Neural cell (in vitro differentiated cells): ENCODE measurements around the gene CGB8. TPM values are rescaled to one million over a fixed set of nuclear protein-coding genes. Genes with fewer than 3 reads are reported as not detected.

Experiments used
- H2AFZ ChIP-seq: fragments of 200-600, 300-800 bp; sonication (generic), shearing (Covaris generic); 2 replicates; pipeline ENCODE4 v1.6.0; 2014; ENCODE audit warnings: low read depth, mild to moderate bottlenecking, antibody characterized with exemption, low read length, moderate library complexity
- H3F3A ChIP-seq: fragments of 200-600 bp; shearing (Covaris generic); 2 replicates; pipeline ENCODE4 v1.6.1; 2016; ENCODE audit warnings: mild to moderate bottlenecking, moderate library complexity, mixed read lengths, antibody characterized with exemption, low read length; ENCODE audit not compliant: insufficient read depth, poor library complexity, severe bottlenecking
- H3K27ac ChIP-seq: fragments of 200-600, 300-800 bp; sonication (generic), shearing (Covaris generic); 2 replicates; pipeline ENCODE4 v1.5.1; 2014; ENCODE audit warnings: mild to moderate bottlenecking, low read length, moderate library complexity
- H3K27me3 ChIP-seq: fragments of 300-800, 200-600 bp; sonication (generic), shearing (Covaris generic); 2 replicates; pipeline ENCODE4 v1.6.0; 2014; ENCODE audit warnings: mild to moderate bottlenecking, low read depth, low read length, moderate library complexity; ENCODE audit not compliant: insufficient read depth
- H3K36me3 ChIP-seq: fragments of 300-800, 200-600 bp; sonication (generic), shearing (Covaris generic); 2 replicates; pipeline ENCODE4 v1.5.1; 2014; ENCODE audit warnings: mild to moderate bottlenecking, antibody characterized with exemption, low read length, moderate library complexity; ENCODE audit not compliant: insufficient read depth
- H3K4me2 ChIP-seq: fragments of 300-800, 200-600 bp; sonication (generic), shearing (Covaris generic); 2 replicates; pipeline ENCODE4 v1.6.0; 2014; ENCODE audit warnings: mild to moderate bottlenecking, low read length
- H3K4me3 ChIP-seq: fragments of 300-800, 200-600 bp; sonication (generic), shearing (Covaris generic); 2 replicates; pipeline ENCODE4 v1.5.1; 2014; ENCODE audit warnings: mild to moderate bottlenecking, low read length, moderate library complexity
- H3K79me2 ChIP-seq: fragments of 200-600 bp; shearing (Covaris generic); replicated peaks from 2 replicates; pipeline ENCODE4 v1.6.0; 2014; ENCODE audit warnings: mild to moderate bottlenecking, low read length, moderate library complexity; ENCODE audit not compliant: insufficient read depth
- H3K9ac ChIP-seq: fragments of 300-800, 200-600 bp; sonication (generic), shearing (Covaris generic); 2 replicates; pipeline ENCODE4 v1.6.1; 2016; ENCODE audit warnings: mild to moderate bottlenecking, low read length, mixed read lengths
- H3K9me2 ChIP-seq: fragments of 200-600 bp; shearing (Covaris generic); 2 replicates; pipeline ENCODE4 v1.6.1; 2016; ENCODE audit warnings: mild to moderate bottlenecking, low read length, mixed read lengths; ENCODE audit not compliant: insufficient read depth
- H3K9me3 ChIP-seq: fragments of 200-600, 300-800 bp; sonication (generic), shearing (Covaris generic); 2 replicates; pipeline ENCODE4 v1.6.1; 2016; ENCODE audit warnings: mild to moderate bottlenecking, mixed run types, low read length, moderate library complexity, mixed read lengths
- H4K20me1 ChIP-seq: fragments of 200-600 bp; shearing (Covaris generic); 2 replicates; pipeline ENCODE4 v1.6.1; 2016; ENCODE audit warnings: mild to moderate bottlenecking, mixed run types; ENCODE audit not compliant: insufficient read depth
- CTCF ChIP-seq: fragments of 450-650 bp; IDR thresholded peaks from 2 replicates; pipeline ENCODE4 v1.5.1; 2014; ENCODE audit warnings: antibody characterized with exemption, mild to moderate bottlenecking, moderate library complexity; ENCODE audit not compliant: poor library complexity, severe bottlenecking
- EP300 ChIP-seq: fragments of 450-650 bp; conservative IDR thresholded peaks from 2 replicates; pipeline ENCODE4 v1.6.1; 2014; ENCODE audit warnings: antibody characterized with exemption, mild to moderate bottlenecking, moderate library complexity; ENCODE audit not compliant: poor library complexity, severe bottlenecking
- EZH2 ChIP-seq: fragments of 200-600, 300-800 bp; shearing (Covaris generic), sonication (generic); IDR thresholded peaks from 2 replicates; pipeline ENCODE4 v1.6.1; 2014; ENCODE audit warnings: antibody characterized with exemption, low read length, borderline replicate concordance, mild to moderate bottlenecking; ENCODE audit not compliant: insufficient read depth, poor library complexity, severe bottlenecking
- MXI1 ChIP-seq: fragments of 450-650 bp; conservative IDR thresholded peaks from 2 replicates; pipeline ENCODE4 v1.6.1; 2014; ENCODE audit warnings: antibody characterized with exemption, mild to moderate bottlenecking; ENCODE audit not compliant: poor library complexity, severe bottlenecking
- POLR2AphosphoS5 ChIP-seq: IDR thresholded peaks from 2 replicates; pipeline ENCODE4 v1.6.1; 2012
- RAD21 ChIP-seq: fragments of 450-650 bp; conservative IDR thresholded peaks from 2 replicates; pipeline ENCODE4 v1.6.1; 2014; ENCODE audit warnings: antibody characterized with exemption, mild to moderate bottlenecking, moderate library complexity
- SMC3 ChIP-seq: fragments of 450-650 bp; conservative IDR thresholded peaks from 2 replicates; pipeline ENCODE4 v1.6.1; 2014; ENCODE audit warnings: antibody characterized with exemption, mild to moderate bottlenecking, moderate library complexity; ENCODE audit not compliant: poor library complexity
- TAF1 ChIP-seq: IDR thresholded peaks from 2 replicates; pipeline ENCODE4 v1.6.1; 2012; ENCODE audit warnings: low read depth
- polyA plus RNA-seq: library from polyadenylated mRNA; depleted of rRNA; stranded (reverse); fragments of >200 nt; gene quantifications from 2 replicates; pipeline ENCODE4 v1.2.3, GENCODE V29; 2014
- TF ChIP-seq, protein P1 (sequence below): IDR thresholded peaks from 2 replicates; pipeline ENCODE4 v1.6.1; 2012; ENCODE audit warnings: borderline replicate concordance

Gene CGB8
- polyA plus RNA-seq, 1 donor from 2014 or later, result not detected

DNA sequence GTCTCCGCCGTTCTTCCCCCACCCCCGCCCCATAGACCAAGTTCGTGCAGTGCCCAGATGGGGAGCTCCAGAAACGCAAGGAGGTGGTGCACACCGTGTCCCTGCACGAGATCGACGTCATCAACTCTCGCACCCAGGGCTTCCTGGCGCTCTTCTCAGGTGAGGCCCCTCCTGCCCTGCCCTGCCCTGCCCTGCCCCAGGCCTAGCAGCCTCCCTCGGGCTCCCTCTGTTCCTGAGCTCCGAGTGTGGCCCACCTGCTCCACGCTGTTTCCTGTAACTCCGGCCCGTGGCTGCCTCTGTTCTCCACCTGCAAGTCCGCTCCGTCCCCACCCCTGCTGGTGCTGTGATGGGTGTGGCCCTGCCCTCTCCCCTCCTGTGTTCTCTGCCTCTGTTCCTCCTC is 38.5 kb downstream of the CGB8 start:
- H4K20me1 ChIP-seq, result no peaks in the 10 kb centered on the region
- TF ChIP-seq RAD21 (no peak), TAF1 (no peak), EP300 (no peak), MXI1 (no peak), EZH2 (no peak)
- no peaks in the 10 kb centered on the region for H3K36me3 ChIP-seq

GRCh38 chr19:49009828-49010227 is 39.1 kb downstream of the CGB8 start:
- Histone ChIP-seq H3K9me3 (no peaks in the 10 kb centered on the region), H3K27ac (no peak overlapping the region), H3K9ac (no peak overlapping the region), H3K4me3 (no peak overlapping the region), H3K4me2 (no peak overlapping the region), H3K79me2 (no peaks in the 10 kb centered on the region), H2AFZ (no peak overlapping the region), H3K27me3 (no peaks in the 10 kb centered on the region), H4K20me1 (no peaks in the 10 kb centered on the region), H3F3A (no peaks in the 10 kb centered on the region), H3K9me2 (no peaks in the 10 kb centered on the region), H3K36me3 (no peaks in the 10 kb centered on the region)
- TF ChIP-seq EP300 (no peak), TAF1 (no peak), RAD21 (no peak), POLR2AphosphoS5 (no peak), CTCF (no peak), EZH2 (no peak), MXI1 (no peak), SMC3 (no peak)
- TF ChIP-seq, protein P1, sequence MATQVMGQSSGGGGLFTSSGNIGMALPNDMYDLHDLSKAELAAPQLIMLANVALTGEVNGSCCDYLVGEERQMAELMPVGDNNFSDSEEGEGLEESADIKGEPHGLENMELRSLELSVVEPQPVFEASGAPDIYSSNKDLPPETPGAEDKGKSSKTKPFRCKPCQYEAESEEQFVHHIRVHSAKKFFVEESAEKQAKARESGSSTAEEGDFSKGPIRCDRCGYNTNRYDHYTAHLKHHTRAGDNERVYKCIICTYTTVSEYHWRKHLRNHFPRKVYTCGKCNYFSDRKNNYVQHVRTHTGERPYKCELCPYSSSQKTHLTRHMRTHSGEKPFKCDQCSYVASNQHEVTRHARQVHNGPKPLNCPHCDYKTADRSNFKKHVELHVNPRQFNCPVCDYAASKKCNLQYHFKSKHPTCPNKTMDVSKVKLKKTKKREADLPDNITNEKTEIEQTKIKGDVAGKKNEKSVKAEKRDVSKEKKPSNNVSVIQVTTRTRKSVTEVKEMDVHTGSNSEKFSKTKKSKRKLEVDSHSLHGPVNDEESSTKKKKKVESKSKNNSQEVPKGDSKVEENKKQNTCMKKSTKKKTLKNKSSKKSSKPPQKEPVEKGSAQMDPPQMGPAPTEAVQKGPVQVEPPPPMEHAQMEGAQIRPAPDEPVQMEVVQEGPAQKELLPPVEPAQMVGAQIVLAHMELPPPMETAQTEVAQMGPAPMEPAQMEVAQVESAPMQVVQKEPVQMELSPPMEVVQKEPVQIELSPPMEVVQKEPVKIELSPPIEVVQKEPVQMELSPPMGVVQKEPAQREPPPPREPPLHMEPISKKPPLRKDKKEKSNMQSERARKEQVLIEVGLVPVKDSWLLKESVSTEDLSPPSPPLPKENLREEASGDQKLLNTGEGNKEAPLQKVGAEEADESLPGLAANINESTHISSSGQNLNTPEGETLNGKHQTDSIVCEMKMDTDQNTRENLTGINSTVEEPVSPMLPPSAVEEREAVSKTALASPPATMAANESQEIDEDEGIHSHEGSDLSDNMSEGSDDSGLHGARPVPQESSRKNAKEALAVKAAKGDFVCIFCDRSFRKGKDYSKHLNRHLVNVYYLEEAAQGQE, result no peak

More for the DNA sequence above, 38.5 kb downstream of the CGB8 start:
- Histone ChIP-seq H3K9me2 (no peaks in the 10 kb centered on the region), H3K4me2 (no peak overlapping the region), H3K27ac (no peak overlapping the region), H2AFZ (no peak overlapping the region), H3K9me3 (no peaks in the 10 kb centered on the region), H3K9ac (no peak overlapping the region), H3K4me3 (no peak overlapping the region), H3K79me2 (no peaks in the 10 kb centered on the region), H3F3A (no peaks in the 10 kb centered on the region), H3K27me3 (no peaks in the 10 kb centered on the region)
